Smooth muscle cell (in vitro differentiated cells): ENCODE measurements around the gene FGD2. TPM values are rescaled to one million over a fixed set of nuclear protein-coding genes. Genes with fewer than 3 reads are reported as not detected.

Experiments used
- DNase-seq: peaks from one replicate; lab custom pipeline; 2025; ENCODE audit not compliant: unreplicated experiment; lab: John Stamatoyannopoulos, UW
- H2AFZ ChIP-seq: fragments of 200-600 bp; sonication (generic); 2 replicates; pipeline ENCODE4 v1.6.0; 2016; ENCODE audit warnings: antibody characterized with exemption, low read depth, mild to moderate bottlenecking
- H3F3A ChIP-seq: fragments of 200-600 bp; sonication (generic); 2 replicates; pipeline ENCODE4 v1.6.0; 2017; ENCODE audit warnings: antibody characterized with exemption, low read depth
- H3K27ac ChIP-seq: fragments of 200-600 bp; sonication (generic); 2 replicates; pipeline ENCODE4 v1.5.1; 2016; ENCODE audit warnings: low read depth, mild to moderate bottlenecking
- H3K27me3 ChIP-seq: fragments of 200-600 bp; sonication (generic); 2 replicates; pipeline ENCODE4 v1.6.1; 2016; ENCODE audit warnings: low read depth, mild to moderate bottlenecking
- H3K36me3 ChIP-seq: fragments of 200-600 bp; sonication (generic); 2 replicates; pipeline ENCODE4 v1.5.1; 2016; ENCODE audit warnings: low read depth
- H3K4me1 ChIP-seq: fragments of 200-600 bp; sonication (generic); 2 replicates; pipeline ENCODE4 v1.5.1; 2016; ENCODE audit warnings: low read depth
- H3K4me2 ChIP-seq: fragments of 200-600 bp; sonication (generic); 2 replicates; pipeline ENCODE4 v1.6.0; 2016; ENCODE audit warnings: mild to moderate bottlenecking
- H3K4me3 ChIP-seq: fragments of 200-600 bp; sonication (generic); 2 replicates; pipeline ENCODE4 v1.5.1; 2016; ENCODE audit warnings: mild to moderate bottlenecking
- H3K79me2 ChIP-seq: fragments of 200-600 bp; sonication (generic); 2 replicates; pipeline ENCODE4 v1.6.0; 2016; ENCODE audit warnings: low read depth, mild to moderate bottlenecking
- H3K9ac ChIP-seq: fragments of 200-600 bp; sonication (generic); 2 replicates; pipeline ENCODE4 v1.6.0; 2016; ENCODE audit warnings: low read depth
- H3K9me3 ChIP-seq: fragments of 200-600 bp; sonication (generic); replicated peaks from 2 replicates; pipeline ENCODE4 v1.5.1; 2016; ENCODE audit warnings: low read depth
- H4K20me1 ChIP-seq: fragments of 200-600 bp; sonication (generic); 2 replicates; pipeline ENCODE4 v1.6.0; 2016; ENCODE audit warnings: low read depth
- WGBS: methylation state at CpG from one replicate; pipeline ENCODE4 v1.1.7; 2016; ENCODE audit warnings: low lambda C conversion rate; 5-methylcytosine and 5-hydroxymethylcytosine counted together
- polyA plus RNA-seq: library from polyadenylated mRNA; unstranded; fragments of >200 nt; fragmentation: Nextera tagmentation; extraction: Ambion mirVana; gene quantifications from 2 replicates; pipeline ENCODE4 v1.2.1, GENCODE V29; 2016
- total RNA-seq: library from RNA; depleted of rRNA; stranded (reverse); fragments of >200 nt; gene quantifications from 2 replicates; pipeline ENCODE4 v1.2.3, GENCODE V29; 2014
- TF ChIP-seq, protein P1 (sequence below): fragments of 200-600 bp; sonication (generic); IDR thresholded peaks from 2 replicates; pipeline ENCODE4 v1.5.1; 2017; ENCODE audit warnings: borderline replicate concordance, mild to moderate bottlenecking, antibody characterized with exemption; ENCODE audit not compliant: insufficient read depth, poor library complexity, severe bottlenecking

Gene FGD2
- total and polyA plus RNA-seq, 2 experiments from 2014 or later = not detected

DNA sequence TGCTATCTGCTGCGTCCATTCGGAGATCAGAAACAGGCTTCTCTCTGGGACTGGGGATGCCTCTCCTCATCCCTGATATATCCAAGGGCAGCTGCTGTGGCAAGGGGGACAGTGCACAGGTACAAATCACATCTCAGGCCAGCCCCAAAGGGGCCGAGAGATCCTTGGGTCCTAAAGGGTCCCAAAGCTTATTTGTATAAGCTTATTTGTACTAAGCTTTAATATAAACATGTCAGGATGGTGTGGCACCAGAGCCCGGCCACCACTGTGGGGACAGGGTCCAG, 45.3 kb downstream of the FGD2 start:
- no peak overlapping the region for H3K27ac ChIP-seq
- TF ChIP-seq, protein P1, sequence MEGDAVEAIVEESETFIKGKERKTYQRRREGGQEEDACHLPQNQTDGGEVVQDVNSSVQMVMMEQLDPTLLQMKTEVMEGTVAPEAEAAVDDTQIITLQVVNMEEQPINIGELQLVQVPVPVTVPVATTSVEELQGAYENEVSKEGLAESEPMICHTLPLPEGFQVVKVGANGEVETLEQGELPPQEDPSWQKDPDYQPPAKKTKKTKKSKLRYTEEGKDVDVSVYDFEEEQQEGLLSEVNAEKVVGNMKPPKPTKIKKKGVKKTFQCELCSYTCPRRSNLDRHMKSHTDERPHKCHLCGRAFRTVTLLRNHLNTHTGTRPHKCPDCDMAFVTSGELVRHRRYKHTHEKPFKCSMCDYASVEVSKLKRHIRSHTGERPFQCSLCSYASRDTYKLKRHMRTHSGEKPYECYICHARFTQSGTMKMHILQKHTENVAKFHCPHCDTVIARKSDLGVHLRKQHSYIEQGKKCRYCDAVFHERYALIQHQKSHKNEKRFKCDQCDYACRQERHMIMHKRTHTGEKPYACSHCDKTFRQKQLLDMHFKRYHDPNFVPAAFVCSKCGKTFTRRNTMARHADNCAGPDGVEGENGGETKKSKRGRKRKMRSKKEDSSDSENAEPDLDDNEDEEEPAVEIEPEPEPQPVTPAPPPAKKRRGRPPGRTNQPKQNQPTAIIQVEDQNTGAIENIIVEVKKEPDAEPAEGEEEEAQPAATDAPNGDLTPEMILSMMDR = no peak

GRCh38 chr6:37051138-37052026, 45.9 kb downstream of the FGD2 start:
- DNase-seq = peak; percentile 67
- Histone ChIP-seq H3K4me2 (no peak overlapping the region), H3K27me3 (no peaks in the 10 kb centered on the region), H3K36me3 (no peaks in the 10 kb centered on the region), H2AFZ (no peak overlapping the region), H3K9ac (no peak overlapping the region), H3K27ac (no peak overlapping the region), H3K4me3 (no peak overlapping the region), H4K20me1 (no peaks in the 10 kb centered on the region), H3K9me3 (no peaks in the 10 kb centered on the region), H3F3A (peaks cover 6% of the 10 kb centered on the region), H3K4me1 (no peaks in the 10 kb centered on the region), H3K79me2 (no peaks in the 10 kb centered on the region)
- TF ChIP-seq, protein P1 = peak; percentile 84
- WGBS = 27% methylated on average over 25 of the region's 25 CpGs

More for the DNA sequence above, 45.3 kb downstream of the FGD2 start:
- WGBS = 88% methylated on average over 4 of the region's 4 CpGs
- no peaks in the 10 kb centered on the region for H3K36me3 ChIP-seq
- DNase-seq = no peak
- H3K27me3 ChIP-seq = no peaks in the 10 kb centered on the region
- no peaks in the 10 kb centered on the region for H4K20me1 ChIP-seq
- H3K9ac ChIP-seq = no peak overlapping the region
- no peak overlapping the region for H3K4me3 ChIP-seq
- no peaks in the 10 kb centered on the region for H3K4me1 ChIP-seq
- H3K4me2 ChIP-seq = no peak overlapping the region
- no peak overlapping the region for H2AFZ ChIP-seq
- H3K79me2 ChIP-seq = no peaks in the 10 kb centered on the region
- no peaks in the 10 kb centered on the region for H3K9me3 ChIP-seq
- H3F3A ChIP-seq = peaks cover 6% of the 10 kb centered on the region

- H3K27ac ChIP-seq = no peak overlapping the region
- H3K36me3 ChIP-seq = no peaks in the 10 kb centered on the region
- no peak overlapping the region for H3K4me2 ChIP-seq
- no peaks in the 10 kb centered on the region for H4K20me1 ChIP-seq
- H3K4me3 ChIP-seq = no peak overlapping the region
- H3K79me2 ChIP-seq = no peaks in the 10 kb centered on the region
- H3K4me1 ChIP-seq = no peaks in the 10 kb centered on the region
- H3F3A ChIP-seq = peaks cover 6% of the 10 kb centered on the region
- no peak overlapping the region for H3K9ac ChIP-seq
- TF ChIP-seq, protein P1 = no peak
- no peak for DNase-seq
- H2AFZ ChIP-seq = no peak overlapping the region
- H3K27me3 ChIP-seq = no peaks in the 10 kb centered on the region
- H3K9me3 ChIP-seq = no peaks in the 10 kb centered on the region
- 52% methylated on average over 9 of the region's 9 CpGs for WGBS
Observed at GRCh38 chr6:37052027-37052628, 46.7 kb downstream of the FGD2 start.

DNA sequence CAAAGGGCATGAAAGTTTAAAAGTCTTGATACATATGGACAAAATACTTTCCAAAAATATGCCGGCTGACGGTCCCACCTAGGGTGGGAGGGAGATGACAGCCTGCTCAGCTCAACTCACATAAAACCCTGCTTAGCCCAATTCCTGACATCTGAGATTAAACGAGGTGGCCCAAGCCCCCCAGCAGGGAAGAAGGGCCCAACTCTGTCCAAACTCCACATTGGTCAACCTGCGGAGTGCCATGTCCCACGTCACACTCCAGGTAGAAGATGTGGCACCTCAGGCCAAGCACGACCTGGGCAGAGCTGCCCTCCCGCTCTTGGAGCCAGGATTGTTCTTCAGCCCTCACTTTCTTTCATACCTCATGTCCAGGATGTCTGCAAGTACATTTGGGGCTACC, 48.2 kb downstream of the FGD2 start:
- Histone ChIP-seq H4K20me1 (no peaks in the 10 kb centered on the region), H2AFZ (no peak overlapping the region), H3K27me3 (no peaks in the 10 kb centered on the region), H3K27ac (no peak overlapping the region), H3K4me3 (no peak overlapping the region), H3K79me2 (no peaks in the 10 kb centered on the region), H3K9ac (no peak overlapping the region), H3K9me3 (no peaks in the 10 kb centered on the region), H3F3A (peaks cover 13% of the 10 kb centered on the region), H3K4me1 (no peaks in the 10 kb centered on the region), H3K4me2 (no peak overlapping the region), H3K36me3 (no peaks in the 10 kb centered on the region)
- TF ChIP-seq, protein P1 = no peak
- DNase-seq = no peak
- 87% methylated on average over 7 of the region's 7 CpGs for WGBS
